ENCODE results near the gene VTI1B. TPM values are rescaled to one million over a fixed set of nuclear protein-coding genes. Genes with fewer than 3 reads are reported as not detected.

VTI1B gene
- total and polyA plus RNA-seq, 2 experiments from 2014 or later: 44.7 to 96.1 TPM

DNA sequence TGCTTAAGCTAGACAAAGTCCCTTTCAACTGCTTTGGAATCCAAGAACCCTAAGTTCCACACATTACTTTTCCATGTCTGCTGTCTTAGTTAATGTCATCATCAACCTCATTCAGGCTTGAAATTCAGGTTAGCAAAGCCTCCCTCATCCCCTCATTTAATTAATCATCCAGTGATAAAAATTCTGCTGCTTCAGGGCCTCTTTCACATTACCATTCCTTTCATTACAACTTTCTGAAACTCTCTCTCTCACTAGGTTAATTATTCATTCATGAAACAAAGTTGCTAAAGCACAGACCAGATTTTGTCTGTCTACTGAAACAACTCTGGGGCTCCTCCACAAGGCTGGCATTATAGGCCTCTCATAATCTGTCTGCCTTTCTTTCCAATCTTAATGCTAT lies 9.4 kb upstream of the VTI1B start:
- H3K27ac Mint-ChIP-seq: no peak overlapping the region
- Histone ChIP-seq H3K9me2 (ENCODE audit: insufficient read depth) (no peaks in the 10 kb centered on the region), H3K27me3 (ENCODE audit: insufficient read depth) (no peaks in the 10 kb centered on the region), H3K4me2 (no peak overlapping the region), H3K36me3 (ENCODE audit: insufficient read depth) (peaks cover 79% of the 10 kb centered on the region), H3K27ac (ENCODE audit: low read depth) (no peak overlapping the region), H3F3A (replicated peaks; ENCODE audit: low read depth) (peaks cover 2% of the 10 kb centered on the region; the same call in 1 of the 2 replicates), H3K4me1 (ENCODE audit: insufficient read depth) (no peaks in the 10 kb centered on the region), H4K20me1 (replicated peaks; ENCODE audit: insufficient read depth) (peaks cover 63% of the 10 kb centered on the region), H3K4me3 (no peak overlapping the region), H2AFZ (no peak overlapping the region), H3K79me2 (replicated peaks; ENCODE audit: insufficient read depth) (peaks cover 83% of the 10 kb centered on the region)
- DNase-seq (ENCODE audit: low spot score): no peak
- no peak overlapping the region for H3K4me3 Mint-ChIP-seq
- H3K9me3 Mint-ChIP-seq: no peaks in the 10 kb centered on the region; the same call in 2 of the 3 replicates
- H3K27me3 Mint-ChIP-seq (ENCODE audit: insufficient read depth, low read depth, poor library complexity): peaks cover 2% of the 10 kb centered on the region
- H3K4me1 Mint-ChIP-seq: no peaks in the 10 kb centered on the region
- peaks cover 78% of the 10 kb centered on the region for H3K36me3 Mint-ChIP-seq (ENCODE audit: low read depth)
- no peak for ATAC-seq
- no peak for TF ChIP-seq ZNF331 (CRISPR knock-in tag; IDR thresholded peaks at IDR 0.05; ENCODE audit: low read depth)
- no peak for TF ChIP-seq POLR2AphosphoS5 (IDR thresholded peaks at IDR 0.05; ENCODE audit: low read depth)
- no peak for TF ChIP-seq CREB1 (CRISPR knock-in tag; IDR thresholded peaks at IDR 0.05; ENCODE audit: low read depth)
- TF ChIP-seq ZNF114 (CRISPR knock-in tag; IDR thresholded peaks at IDR 0.05): no peak
- TF ChIP-seq ZNF462 (CRISPR knock-in tag; IDR thresholded peaks at IDR 0.05): no peak
- no peak for TF ChIP-seq CTCF (conservative IDR thresholded peaks at IDR 0.05; ENCODE audit: low read depth in 2 of 2)
- no peak for TF ChIP-seq JUNB (IDR thresholded peaks at IDR 0.05; ENCODE audit: unreplicated experiment)
- no peak for TF ChIP-seq EZH2 (IDR thresholded peaks at IDR 0.05; ENCODE audit: low read depth, unreplicated experiment)
- no peak for TF ChIP-seq ETS1 (IDR thresholded peaks at IDR 0.05)
- TF ChIP-seq, protein P1, sequence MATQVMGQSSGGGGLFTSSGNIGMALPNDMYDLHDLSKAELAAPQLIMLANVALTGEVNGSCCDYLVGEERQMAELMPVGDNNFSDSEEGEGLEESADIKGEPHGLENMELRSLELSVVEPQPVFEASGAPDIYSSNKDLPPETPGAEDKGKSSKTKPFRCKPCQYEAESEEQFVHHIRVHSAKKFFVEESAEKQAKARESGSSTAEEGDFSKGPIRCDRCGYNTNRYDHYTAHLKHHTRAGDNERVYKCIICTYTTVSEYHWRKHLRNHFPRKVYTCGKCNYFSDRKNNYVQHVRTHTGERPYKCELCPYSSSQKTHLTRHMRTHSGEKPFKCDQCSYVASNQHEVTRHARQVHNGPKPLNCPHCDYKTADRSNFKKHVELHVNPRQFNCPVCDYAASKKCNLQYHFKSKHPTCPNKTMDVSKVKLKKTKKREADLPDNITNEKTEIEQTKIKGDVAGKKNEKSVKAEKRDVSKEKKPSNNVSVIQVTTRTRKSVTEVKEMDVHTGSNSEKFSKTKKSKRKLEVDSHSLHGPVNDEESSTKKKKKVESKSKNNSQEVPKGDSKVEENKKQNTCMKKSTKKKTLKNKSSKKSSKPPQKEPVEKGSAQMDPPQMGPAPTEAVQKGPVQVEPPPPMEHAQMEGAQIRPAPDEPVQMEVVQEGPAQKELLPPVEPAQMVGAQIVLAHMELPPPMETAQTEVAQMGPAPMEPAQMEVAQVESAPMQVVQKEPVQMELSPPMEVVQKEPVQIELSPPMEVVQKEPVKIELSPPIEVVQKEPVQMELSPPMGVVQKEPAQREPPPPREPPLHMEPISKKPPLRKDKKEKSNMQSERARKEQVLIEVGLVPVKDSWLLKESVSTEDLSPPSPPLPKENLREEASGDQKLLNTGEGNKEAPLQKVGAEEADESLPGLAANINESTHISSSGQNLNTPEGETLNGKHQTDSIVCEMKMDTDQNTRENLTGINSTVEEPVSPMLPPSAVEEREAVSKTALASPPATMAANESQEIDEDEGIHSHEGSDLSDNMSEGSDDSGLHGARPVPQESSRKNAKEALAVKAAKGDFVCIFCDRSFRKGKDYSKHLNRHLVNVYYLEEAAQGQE (IDR thresholded peaks at IDR 0.05; ENCODE audit: unreplicated experiment): no peak
- TF ChIP-seq NANOG (IDR thresholded peaks at IDR 0.05; ENCODE audit: borderline replicate concordance): no peak
- no peak for TF ChIP-seq STAT1 (IDR thresholded peaks at IDR 0.05; ENCODE audit: unreplicated experiment)
- no peak for TF ChIP-seq EZH2phosphoT487 (IDR thresholded peaks at IDR 0.05; ENCODE audit: unreplicated experiment)
